Fibroblast of skin of right biceps (primary cell): ENCODE data around the gene STUM.

Experiments used
- DNase-seq: peaks from one replicate; pipeline ENCODE4 v3.0.0-alpha.2; 2013

The STUM gene

GRCh38 chr1:226565476-226565875, 16.9 kb downstream of the STUM start:
- DNase-seq: no peak

GRCh38 chr1:226566234-226566633, 17.7 kb downstream of the STUM start:
- no peak for DNase-seq

GRCh38 chr1:226566760-226567159, 18.2 kb downstream of the STUM start:
- no peak for DNase-seq

- DNase-seq: peak; percentile 27
Measured at GRCh38 chr1:226568077-226568831, 19.7 kb downstream of the STUM start.

GRCh38 chr1:226568975-226569741, 20.6 kb downstream of the STUM start:
- DNase-seq: no peak

GRCh38 chr1:226569879-226570547, 21.4 kb downstream of the STUM start:
- no peak for DNase-seq

- no peak for DNase-seq
Measured at GRCh38 chr1:226571893-226572292, 23.3 kb downstream of the STUM start.

- DNase-seq: no peak
Measured at GRCh38 chr1:226572325-226572726, 23.8 kb downstream of the STUM start.

GRCh38 chr1:226574044-226574443, 25.5 kb downstream of the STUM start:
- no peak for DNase-seq

- DNase-seq: no peak
Measured at GRCh38 chr1:226574591-226575435, 26.2 kb downstream of the STUM start.

GRCh38 chr1:226575436-226575720, 26.8 kb downstream of the STUM start:
- DNase-seq: no peak

- no peak for DNase-seq
Measured at GRCh38 chr1:226575739-226576378, 27.3 kb downstream of the STUM start.

- no peak for DNase-seq
Measured at GRCh38 chr1:226576601-226577000, 28.0 kb downstream of the STUM start.

- DNase-seq: no peak
Measured at GRCh38 chr1:226577401-226578180, 29.0 kb downstream of the STUM start.

GRCh38 chr1:226578946-226579578, 30.5 kb downstream of the STUM start:
- no peak for DNase-seq

GRCh38 chr1:226579781-226580323, 31.3 kb downstream of the STUM start:
- DNase-seq: no peak

- no peak for DNase-seq
Measured at GRCh38 chr1:226580625-226581270, 32.2 kb downstream of the STUM start.

- DNase-seq: no peak
Measured at GRCh38 chr1:226581650-226582330, 33.2 kb downstream of the STUM start.

GRCh38 chr1:226582966-226583365, 34.4 kb downstream of the STUM start:
- no peak for DNase-seq

- no peak for DNase-seq
Measured at GRCh38 chr1:226584164-226584563, 35.6 kb downstream of the STUM start.
